Measurements from ENCODE around the gene SEMA4A. TPM values are rescaled to one million over a fixed set of nuclear protein-coding genes. Genes with fewer than 3 reads are reported as not detected.
"Not testable (repeated sequence)": the region's sequence is repeated elsewhere in the genome, so short reads cannot be mapped to it uniquely, and the experiment has no call there.

Gene SEMA4A
- total RNA-seq, result 0.68 and 0.74 TPM in 2 replicates

- no peak for DNase-seq
Observed at GRCh38 chr1:156153362-156153761, at the start of gene SEMA4A. TSS of gene SEMA4A (plus strand) at chr1:156153585. CDS start at chr1:156154579, 994 bp downstream.

DNA sequence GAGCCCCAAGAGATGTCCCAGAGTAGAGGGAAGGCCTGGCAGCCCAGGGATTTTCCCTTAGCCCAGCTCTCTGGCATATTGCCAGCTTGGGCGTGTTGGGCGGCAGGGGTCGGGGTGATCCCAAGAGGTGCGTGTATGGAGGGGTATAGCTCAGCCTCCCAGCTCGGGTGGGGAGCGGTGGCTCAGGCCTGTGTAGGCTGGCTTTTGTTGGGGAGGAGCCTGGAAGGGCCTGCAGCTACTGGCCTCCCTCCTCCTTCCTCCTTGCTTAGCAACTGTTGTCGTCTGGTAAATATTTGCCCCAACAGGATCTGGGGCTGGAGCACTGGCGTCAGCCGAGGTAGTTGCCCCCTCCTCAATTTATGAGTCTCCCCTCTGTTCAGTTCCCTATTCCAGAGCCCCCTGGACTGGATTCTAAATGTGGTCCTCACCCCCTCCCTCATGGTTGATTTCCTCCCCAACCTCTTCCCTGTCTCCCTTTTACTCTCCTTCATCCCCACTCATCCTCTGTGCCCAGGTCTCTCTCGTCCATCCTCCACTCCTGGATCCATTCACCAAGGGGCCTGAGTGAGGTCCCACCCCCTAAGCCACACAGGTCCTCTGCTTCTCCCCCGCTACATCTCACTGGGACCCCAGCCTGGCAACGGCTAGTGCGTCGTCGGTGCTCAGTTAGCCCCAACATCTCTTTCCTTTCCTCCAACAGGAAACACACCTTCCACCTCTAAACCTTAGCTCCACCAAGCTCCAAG, 49.1 kb upstream of the SEMA4A start:
- peak; percentile 95 for DNase-seq

DNA sequence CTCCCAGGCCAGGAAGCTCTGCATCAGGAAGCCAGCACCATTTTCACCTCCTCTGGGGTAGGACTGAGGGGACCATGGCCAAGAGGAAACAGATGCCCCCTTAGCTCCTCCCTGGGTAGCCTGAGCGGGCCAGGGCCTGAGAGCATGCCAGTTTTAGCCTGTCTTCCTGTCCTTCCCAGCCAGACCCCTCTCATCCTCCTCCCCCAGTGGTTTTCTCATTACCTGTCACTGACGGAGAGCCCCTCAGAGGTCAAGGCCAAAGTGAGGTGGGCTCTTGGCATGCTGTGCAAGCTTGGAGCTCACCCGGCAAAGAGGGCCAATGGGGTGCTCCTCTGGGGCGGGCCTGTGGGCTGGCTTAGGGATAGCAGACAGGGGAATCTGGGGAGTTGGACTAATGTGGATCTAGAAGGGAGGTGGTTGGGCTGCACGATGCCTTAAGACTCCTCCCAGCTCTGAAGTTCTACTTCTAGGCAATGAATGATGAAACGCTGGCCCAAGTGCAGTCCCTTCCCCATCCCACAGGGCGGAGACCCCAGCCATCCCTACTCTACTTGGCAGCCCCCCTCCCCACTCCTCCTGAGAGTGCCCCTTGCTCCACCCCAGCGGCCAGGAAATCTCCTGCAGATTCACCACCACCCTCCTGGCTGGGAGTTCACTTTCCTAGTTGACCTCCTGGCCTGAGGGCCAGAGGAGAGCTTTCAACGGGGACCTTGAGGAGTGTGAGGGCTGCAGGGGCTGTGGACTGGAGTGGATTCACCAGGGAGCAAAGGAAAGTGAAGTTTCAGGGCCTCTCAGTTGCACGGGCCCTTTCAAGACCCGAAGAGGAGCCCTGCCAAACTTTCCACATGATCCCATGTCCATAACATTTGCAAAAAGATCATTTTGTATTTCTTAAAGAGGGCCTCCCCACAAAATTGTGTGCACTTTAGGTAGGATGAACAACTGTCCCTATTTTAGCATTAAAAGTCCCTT, 48.2 kb upstream of the SEMA4A start:
- peak; percentile 71 for DNase-seq

DNA sequence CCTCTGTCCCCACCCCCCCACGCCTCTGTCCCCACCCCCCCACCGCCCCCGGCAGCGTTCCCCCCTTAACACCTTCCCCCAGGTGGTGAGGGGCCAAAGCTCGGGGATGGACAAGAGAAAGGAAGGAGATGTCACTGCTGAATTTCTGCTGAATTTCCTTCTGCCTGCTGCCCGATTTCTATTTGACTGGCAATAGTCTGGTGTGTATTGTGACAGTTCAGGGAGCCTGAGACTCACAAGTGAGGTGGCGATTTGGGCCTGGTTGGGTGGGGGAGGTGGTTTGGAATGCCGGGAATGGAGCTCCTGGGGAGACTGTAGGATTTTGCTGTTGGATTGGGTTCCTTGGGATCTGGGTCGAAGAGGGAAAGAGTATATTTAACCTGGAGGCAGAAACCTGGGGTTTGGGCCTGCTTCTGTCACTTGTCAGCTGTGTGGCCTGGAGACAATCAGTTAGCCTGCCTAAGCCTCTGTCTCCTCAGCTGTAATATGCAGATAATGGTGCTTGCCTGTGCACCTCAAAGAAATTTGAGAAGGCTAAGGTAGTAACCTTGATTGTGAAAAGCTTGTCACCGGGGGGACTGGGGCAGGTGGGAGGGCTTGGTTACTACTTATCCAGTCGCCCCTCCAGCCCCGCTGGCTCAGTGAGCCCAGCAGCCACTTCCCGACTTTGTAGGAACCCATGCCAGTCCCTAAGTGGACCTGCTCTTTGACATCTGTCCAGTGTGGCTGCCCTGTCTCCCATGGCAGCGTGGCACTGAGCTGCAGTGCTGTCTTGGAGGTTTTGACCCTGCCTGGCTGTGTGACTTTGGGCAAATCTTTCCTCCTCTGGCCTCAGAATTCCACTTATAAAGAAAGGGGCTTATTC, 46.5 kb upstream of the SEMA4A start:
- no peak for DNase-seq

- DNase-seq, result no peak
Observed at GRCh38 chr1:156108057-156108456, 45.3 kb upstream of the SEMA4A start.

- DNase-seq, result no peak
Observed at GRCh38 chr1:156108664-156109241, 44.6 kb upstream of the SEMA4A start.

GRCh38 chr1:156110252-156110651, 43.1 kb upstream of the SEMA4A start:
- DNase-seq, result no peak

- DNase-seq, result no peak
Observed at GRCh38 chr1:156111355-156111962, 41.9 kb upstream of the SEMA4A start.

DNA sequence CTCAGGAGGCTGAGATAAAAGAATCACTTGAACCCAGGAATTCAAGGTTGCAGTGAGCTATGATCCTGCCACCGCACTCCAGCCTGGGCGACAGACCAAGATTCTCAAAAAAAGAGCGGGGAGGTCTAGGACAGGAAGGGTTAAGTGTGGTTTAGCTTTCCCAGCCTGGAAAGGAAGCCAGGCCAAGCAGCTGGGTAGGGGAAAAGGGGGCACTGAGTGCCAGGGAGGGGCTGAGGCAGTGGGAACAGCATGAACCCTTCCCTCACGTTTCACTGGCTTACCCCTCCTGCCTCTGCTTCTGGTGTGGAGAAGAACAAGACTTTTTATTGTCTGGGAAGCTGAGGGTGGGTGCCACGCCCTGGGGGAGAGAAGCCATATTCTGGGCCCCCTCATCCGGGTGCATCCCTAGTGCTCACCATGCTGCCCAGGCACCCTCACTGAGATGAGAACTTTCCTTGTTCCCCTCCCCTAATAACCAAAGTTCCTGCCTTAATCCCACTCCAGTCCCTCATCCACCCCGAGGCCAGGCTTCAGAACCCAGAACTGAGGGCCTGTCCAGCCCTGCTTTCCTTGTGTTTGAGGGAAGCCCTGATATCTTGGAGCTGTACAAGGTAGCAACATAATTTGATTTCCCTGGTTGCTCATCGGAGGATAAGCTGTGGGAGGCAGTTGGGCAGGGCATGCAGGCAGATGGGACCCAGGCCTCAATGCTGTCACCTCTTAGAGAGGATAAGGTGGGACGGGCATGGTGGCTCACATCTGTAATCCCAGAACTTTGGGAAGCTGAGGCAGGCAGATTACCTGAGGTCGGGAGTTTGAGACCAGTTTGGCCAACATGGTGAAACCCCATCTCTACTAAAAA, 40.9 kb upstream of the SEMA4A start:
- no peak for DNase-seq

- no peak for DNase-seq
Observed at GRCh38 chr1:156113282-156113950, 40.0 kb upstream of the SEMA4A start.

DNA sequence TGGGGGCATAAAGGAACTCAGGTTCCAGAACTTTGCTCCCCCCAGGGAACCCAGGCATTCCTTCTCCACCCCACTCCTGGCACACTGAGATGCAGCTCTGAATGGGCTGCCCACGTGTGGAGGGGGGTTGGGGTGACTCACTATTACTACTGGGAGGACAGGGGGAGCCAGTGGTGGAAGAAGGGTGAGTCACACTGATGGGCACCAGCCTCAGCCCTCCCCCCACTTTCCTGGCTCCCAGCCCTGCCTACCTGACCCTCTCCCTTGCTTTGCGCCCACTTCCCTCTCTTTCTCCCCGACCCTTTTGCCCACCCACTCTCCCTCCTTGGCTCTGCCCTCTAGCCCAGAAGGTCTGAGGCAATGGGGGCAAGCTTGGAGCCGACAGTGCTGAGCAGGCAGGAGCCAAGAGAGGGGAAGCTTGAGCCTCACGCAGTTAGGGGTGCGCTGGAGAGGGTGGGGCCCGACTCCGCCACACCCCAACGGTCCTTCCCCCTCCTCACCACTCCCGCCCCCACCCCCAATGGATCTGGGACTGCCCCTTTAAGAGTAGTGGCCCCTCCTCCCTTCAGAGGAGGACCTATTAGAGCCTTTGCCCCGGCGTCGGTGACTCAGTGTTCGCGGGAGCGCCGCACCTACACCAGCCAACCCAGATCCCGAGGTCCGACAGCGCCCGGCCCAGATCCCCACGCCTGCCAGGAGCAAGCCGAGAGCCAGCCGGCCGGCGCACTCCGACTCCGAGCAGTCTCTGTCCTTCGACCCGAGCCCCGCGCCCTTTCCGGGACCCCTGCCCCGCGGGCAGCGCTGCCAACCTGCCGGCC, 39.1 kb upstream of the SEMA4A start, which contains the start of gene LMNA:
LMNA (plus strand) TSS at position 611 of the 818 bp plus-strand sequence. CDS start 208 bp downstream, outside the sequence.
- DNase-seq, result peak; percentile 94

- DNase-seq, result peak; percentile 43
Observed at GRCh38 chr1:156114919-156115513, 38.4 kb upstream of the SEMA4A start.

- peak; percentile 69 for DNase-seq
Observed at GRCh38 chr1:156115514-156116374, 37.6 kb upstream of the SEMA4A start.

DNA sequence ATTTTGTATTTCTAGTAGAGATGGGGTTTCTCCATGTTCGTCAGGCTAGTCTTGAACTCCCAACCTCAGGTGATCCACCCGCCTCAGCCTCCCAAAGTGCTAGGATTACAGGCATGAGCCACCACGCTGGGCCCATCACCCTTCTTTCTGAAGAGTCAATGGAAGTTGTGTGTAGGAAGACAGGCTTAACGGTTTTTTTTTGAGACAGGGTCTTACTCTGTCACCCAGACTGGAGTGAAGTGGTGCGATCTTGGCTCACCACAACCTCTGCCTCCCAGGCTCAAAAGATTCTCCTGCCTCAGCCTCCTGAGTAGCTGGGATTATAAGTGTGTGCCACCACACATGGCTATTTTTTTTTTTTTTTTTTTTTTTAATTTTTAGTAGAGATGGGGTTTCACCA, 36.7 kb upstream of the SEMA4A start:
- not testable (repeated sequence) for DNase-seq

DNA sequence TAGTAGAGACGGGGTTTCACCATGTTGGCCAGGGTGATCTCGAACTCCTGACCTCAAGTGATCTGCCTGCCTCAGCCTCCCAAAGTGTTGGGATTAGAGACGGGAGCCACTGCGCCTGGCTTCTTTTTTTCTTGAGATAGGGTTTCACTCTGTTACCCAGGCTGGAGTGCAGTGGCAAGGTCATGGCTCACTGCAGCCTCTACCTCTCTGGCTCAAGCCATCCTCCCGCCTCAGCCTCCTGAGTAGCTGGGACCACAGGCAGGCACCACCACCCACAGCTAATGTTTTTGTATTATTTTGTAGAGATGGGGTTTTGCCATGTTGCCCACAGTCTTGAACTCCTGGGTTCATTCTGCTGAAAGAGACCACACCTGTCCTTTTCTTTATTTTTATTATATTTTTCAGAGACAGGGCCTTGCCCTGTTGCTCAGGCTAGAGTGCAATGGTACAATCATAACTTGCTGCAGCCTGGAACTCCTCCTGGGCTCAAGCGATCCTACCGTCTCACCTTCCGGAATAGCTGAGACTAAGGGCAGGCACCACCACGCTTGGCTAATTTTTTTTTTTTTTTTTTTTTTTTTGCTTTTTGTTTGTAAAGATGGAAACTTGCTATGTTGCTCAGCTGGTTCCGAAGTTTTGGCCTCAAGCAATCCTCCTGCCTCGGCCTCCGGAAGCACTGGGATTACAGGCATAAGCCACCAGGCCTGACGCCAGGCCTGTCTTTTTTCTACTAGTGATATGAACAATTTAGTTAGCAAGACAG, 35.8 kb upstream of the SEMA4A start:
- DNase-seq, result no peak

DNA sequence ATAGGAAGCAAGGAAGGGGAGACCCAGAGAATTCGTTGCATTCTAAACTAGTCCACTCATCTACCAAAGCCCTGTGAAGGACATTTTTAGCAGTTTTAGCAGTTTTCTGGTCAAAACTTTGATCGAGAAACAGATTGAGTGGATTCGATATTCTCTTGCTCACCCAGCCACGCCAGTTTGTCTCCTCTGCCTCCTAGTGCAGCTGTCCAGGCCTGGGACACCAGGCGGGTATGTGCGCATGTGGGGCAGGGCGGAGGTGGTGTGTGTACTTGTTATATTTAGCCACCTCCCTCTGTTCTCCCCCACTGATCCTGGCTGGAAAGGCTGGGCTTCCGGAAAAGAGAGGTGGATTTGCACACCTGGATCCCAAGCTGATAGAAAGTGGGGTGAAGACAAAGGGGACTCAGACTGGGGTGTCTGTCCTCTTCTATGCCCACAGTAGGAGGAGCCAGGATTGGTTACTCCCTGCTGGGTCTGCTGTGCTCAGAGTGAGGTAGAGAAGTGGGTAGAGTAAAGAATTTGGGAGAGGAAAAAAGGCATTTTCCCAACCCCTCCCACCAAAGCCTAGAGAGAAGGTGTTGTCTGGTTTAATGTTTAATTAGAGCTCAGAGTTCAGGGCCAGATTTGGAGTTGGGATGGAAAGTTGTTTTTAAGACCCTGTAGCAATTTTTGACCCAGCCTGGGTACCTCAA, 35.1 kb upstream of the SEMA4A start:
- peak; percentile 44 for DNase-seq

All from dermis blood vessel endothelial cell (primary cell).